ENCODE measurements around the gene MALL.
"Not testable (repeated sequence)": the region's sequence is repeated elsewhere in the genome, so short reads cannot be mapped to it uniquely, and the experiment has no call there.

The MALL gene

DNA sequence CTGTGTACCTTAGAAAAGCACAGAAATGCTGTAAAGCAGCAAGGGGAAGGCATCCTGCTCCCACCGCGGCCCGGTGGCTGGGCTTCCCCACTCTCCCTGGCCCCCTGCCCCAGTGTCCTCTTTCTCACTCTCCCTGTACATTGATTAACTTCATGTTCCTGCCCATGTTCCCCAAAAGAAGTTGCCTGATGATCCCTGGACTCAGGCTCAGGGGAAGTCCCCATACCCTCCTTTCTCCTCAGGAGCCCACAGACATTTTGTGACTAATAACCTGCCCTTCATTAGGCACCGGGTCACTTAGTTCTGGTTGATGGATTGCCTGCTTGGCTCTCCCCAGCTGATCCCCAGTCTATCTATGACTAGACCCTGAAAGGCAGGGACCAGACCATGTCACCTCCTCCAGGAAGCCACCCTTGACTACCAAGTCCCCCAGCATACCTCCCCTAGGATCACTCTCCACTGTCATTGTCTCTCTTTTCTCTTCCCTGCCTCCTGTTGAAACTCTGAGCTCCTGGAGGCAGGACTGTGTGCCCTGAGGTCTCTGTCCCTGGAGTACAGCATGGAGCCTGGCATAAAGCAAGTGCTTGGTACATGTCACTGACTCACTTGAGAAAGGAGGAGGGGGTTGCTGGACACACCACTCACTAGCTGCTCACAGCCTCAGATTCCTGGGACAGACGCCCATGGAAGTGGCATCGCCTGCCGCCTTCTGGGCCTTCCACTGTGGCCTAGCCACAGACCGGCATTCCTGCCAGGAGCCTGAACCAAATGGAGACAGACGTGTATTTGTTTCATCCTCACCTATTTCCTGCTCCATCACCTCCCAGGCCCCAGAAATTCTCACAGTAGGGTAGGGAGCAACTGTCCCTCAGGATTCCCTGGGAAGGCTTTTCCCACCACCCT, 13.5 kb downstream of the MALL start:
- Histone ChIP-seq H3K27me3 (ENCODE audit: control insufficient read depth, insufficient read depth, low read length) (no peaks in the 10 kb centered on the region), H2AFZ (no peak overlapping the region), H3K79me2 (no peaks in the 10 kb centered on the region), H3K4me1 (peaks cover 5% of the 10 kb centered on the region), H3K9ac (no peak overlapping the region), H3K4me3 (ENCODE audit: low read depth, low read length) (no peak overlapping the region), H3K9me3 (ENCODE audit: control insufficient read depth, low read length) (no peaks in the 10 kb centered on the region), H3K36me3 (ENCODE audit: control insufficient read depth, insufficient read depth, low read length) (no peaks in the 10 kb centered on the region), H3K4me2 (ENCODE audit: low read length) (no peak overlapping the region), H3K27ac (peak overlapping the region; percentile 63)
- TF ChIP-seq, protein P1, sequence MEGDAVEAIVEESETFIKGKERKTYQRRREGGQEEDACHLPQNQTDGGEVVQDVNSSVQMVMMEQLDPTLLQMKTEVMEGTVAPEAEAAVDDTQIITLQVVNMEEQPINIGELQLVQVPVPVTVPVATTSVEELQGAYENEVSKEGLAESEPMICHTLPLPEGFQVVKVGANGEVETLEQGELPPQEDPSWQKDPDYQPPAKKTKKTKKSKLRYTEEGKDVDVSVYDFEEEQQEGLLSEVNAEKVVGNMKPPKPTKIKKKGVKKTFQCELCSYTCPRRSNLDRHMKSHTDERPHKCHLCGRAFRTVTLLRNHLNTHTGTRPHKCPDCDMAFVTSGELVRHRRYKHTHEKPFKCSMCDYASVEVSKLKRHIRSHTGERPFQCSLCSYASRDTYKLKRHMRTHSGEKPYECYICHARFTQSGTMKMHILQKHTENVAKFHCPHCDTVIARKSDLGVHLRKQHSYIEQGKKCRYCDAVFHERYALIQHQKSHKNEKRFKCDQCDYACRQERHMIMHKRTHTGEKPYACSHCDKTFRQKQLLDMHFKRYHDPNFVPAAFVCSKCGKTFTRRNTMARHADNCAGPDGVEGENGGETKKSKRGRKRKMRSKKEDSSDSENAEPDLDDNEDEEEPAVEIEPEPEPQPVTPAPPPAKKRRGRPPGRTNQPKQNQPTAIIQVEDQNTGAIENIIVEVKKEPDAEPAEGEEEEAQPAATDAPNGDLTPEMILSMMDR (IDR thresholded peaks at IDR 0.05) = no peak

DNA sequence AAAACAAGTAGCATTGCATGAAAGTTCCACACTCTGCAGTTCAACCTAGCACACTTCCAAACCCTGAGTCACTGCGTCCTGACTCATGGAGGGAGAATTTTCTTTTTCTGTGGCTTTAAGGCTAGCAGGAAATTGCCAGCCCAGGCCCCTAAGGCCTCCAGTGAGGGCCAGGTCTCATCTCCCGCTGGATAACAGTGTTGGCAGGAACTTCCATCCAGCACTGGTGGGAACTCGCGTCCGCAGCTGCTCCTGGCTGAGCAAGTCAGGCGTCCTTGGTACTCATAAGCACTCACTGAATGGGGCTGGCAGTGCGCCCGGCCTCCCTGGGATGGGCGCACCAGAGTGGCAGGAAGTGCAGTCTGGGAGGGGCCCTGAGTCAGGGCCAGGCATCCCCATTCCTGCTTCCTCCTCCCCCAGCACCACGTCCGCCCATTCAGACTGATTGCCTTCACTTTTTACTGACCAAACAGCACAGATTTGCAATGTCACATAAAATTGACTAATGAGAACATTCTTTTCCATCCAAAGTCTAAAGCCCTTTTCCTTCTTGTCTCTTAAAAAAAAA, 14.3 kb downstream of the MALL start:
- H3K4me2 ChIP-seq (ENCODE audit: low read length) = no peak overlapping the region
- H3K27me3 ChIP-seq (ENCODE audit: control insufficient read depth, insufficient read depth, low read length) = no peaks in the 10 kb centered on the region
- H3K36me3 ChIP-seq (ENCODE audit: control insufficient read depth, insufficient read depth, low read length) = no peaks in the 10 kb centered on the region
- H3K27ac ChIP-seq = peak overlapping the region; percentile 63
- TF ChIP-seq, protein P1 (IDR thresholded peaks at IDR 0.05) = no peak
- H2AFZ ChIP-seq = no peak overlapping the region
- no peaks in the 10 kb centered on the region for H3K79me2 ChIP-seq
- H3K4me3 ChIP-seq (ENCODE audit: low read depth, low read length) = no peak overlapping the region
- H3K9me3 ChIP-seq (ENCODE audit: control insufficient read depth, low read length) = no peaks in the 10 kb centered on the region
- H3K9ac ChIP-seq = no peak overlapping the region
- peaks cover 5% of the 10 kb centered on the region for H3K4me1 ChIP-seq

DNA sequence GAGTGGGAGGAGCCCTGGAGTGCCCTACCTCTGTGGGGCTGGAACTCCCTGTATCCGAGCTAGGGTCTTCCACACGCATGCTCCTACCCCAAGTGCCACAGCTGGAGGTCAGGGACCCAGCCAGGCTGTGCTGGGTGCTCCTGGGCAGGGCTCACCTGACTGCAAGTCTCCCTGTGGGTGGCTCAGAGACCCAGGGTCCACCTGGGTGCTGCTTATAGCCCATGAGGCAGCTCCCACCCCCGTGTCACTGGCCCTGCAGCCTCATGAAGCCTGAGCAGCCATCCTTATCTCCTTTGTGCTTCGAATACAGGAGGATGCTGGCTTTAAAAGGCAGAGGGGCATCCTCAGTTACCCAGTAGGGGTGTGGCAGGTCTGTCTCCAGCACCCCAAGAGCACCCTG, 14.7 kb downstream of the MALL start:
- H3K36me3 ChIP-seq (ENCODE audit: control insufficient read depth, insufficient read depth, low read length); H3K9me3 ChIP-seq (ENCODE audit: control insufficient read depth, low read length); H2AFZ ChIP-seq; H3K27me3 ChIP-seq (ENCODE audit: control insufficient read depth, insufficient read depth, low read length); H3K9ac ChIP-seq; H3K4me1 ChIP-seq; H3K4me2 ChIP-seq (ENCODE audit: low read length); H3K4me3 ChIP-seq (ENCODE audit: low read depth, low read length); H3K79me2 ChIP-seq: not testable (repeated sequence)
- peak overlapping the region; percentile 42 for H3K27ac ChIP-seq

DNA sequence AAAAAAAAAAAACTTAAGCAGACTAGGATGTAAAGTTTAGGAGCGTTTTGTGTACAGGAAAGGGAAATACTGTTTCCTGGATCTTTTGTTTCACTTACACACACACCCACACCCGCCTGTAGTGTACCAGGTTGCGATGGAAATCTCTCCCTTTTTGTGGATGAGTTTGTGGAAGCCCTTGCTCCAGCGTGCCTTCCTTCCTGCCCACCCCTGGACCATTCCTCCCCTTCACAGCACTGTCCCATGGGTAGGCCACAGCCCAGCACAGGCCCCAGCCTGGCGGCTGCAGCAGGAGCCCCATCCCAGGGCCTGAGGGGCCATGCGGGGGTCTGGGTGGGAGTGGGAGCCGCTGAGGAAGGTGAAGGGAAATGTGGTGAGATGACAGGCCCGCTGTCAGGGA, 15.1 kb downstream of the MALL start:
- H2AFZ ChIP-seq = no peak overlapping the region
- H3K27ac ChIP-seq = peak overlapping the region; percentile 42
- no peaks in the 10 kb centered on the region for H3K27me3 ChIP-seq (ENCODE audit: control insufficient read depth, insufficient read depth, low read length)
- no peak overlapping the region for H3K4me3 ChIP-seq (ENCODE audit: low read depth, low read length)
- no peaks in the 10 kb centered on the region for H3K79me2 ChIP-seq
- no peak overlapping the region for H3K9ac ChIP-seq
- H3K9me3 ChIP-seq (ENCODE audit: control insufficient read depth, low read length) = no peaks in the 10 kb centered on the region
- H3K36me3 ChIP-seq (ENCODE audit: control insufficient read depth, insufficient read depth, low read length) = no peaks in the 10 kb centered on the region
- TF ChIP-seq, protein P1 (IDR thresholded peaks at IDR 0.05) = no peak
- peaks cover 5% of the 10 kb centered on the region for H3K4me1 ChIP-seq
- no peak overlapping the region for H3K4me2 ChIP-seq (ENCODE audit: low read length)

DNA sequence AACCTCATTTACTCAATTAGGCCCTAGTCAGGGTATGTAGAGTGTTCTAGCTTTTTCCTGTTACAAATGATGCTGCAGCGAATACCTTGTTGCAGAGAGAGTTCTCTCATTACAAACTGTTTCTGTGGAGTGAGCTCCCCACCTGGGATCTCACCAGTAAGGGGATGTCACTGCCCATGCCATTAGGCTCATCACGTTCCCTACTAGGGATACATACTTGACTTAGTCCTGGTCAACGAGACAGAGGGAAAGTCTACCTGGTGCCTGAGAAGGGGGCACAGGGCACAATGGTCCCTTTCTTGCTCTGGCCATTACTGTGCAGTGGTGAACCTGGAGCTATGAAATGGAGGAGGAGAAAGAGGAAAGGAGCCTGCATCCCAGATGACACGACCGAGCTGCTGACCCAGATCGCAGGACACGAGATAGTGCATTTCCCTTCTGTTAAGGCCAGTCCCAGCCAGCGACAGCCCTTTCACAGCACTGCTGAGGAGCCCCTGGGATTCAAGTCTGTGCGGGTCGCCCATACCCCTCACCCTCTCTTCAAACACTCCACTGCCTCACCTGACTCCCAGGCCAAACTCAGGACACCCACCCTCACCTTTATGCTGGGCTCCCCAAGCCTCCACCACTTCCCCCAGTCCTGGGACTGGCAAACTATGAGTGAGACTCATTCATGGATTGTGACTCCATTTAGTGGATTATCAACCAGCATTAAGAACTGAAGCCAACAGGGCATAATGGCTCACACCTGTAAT, 16.0 kb downstream of the MALL start:
- H3K4me1 ChIP-seq = peaks cover 5% of the 10 kb centered on the region
- no peaks in the 10 kb centered on the region for H3K79me2 ChIP-seq
- H2AFZ ChIP-seq = no peak overlapping the region
- H3K4me3 ChIP-seq (ENCODE audit: low read depth, low read length) = no peak overlapping the region
- peak overlapping the region; percentile 13 for H3K27ac ChIP-seq
- no peaks in the 10 kb centered on the region for H3K27me3 ChIP-seq (ENCODE audit: control insufficient read depth, insufficient read depth, low read length)
- H3K4me2 ChIP-seq (ENCODE audit: low read length) = no peak overlapping the region
- H3K9me3 ChIP-seq (ENCODE audit: control insufficient read depth, low read length) = no peaks in the 10 kb centered on the region
- no peaks in the 10 kb centered on the region for H3K36me3 ChIP-seq (ENCODE audit: control insufficient read depth, insufficient read depth, low read length)
- H3K9ac ChIP-seq = no peak overlapping the region
- TF ChIP-seq, protein P1 (IDR thresholded peaks at IDR 0.05) = no peak

All from parathyroid adenoma (tissue), 2 donors.